ENCODE results near the gene GGN. TPM values are rescaled to one million over a fixed set of nuclear protein-coding genes. Genes with fewer than 3 reads are reported as not detected.

Gene GGN
- total and polyA plus RNA-seq, 9 of the 15 experiments (the other 6 are each of a cell fraction or from before 2014, with no cell fraction given): 0.15 to 0.33 TPM; not detected in 7

DNA sequence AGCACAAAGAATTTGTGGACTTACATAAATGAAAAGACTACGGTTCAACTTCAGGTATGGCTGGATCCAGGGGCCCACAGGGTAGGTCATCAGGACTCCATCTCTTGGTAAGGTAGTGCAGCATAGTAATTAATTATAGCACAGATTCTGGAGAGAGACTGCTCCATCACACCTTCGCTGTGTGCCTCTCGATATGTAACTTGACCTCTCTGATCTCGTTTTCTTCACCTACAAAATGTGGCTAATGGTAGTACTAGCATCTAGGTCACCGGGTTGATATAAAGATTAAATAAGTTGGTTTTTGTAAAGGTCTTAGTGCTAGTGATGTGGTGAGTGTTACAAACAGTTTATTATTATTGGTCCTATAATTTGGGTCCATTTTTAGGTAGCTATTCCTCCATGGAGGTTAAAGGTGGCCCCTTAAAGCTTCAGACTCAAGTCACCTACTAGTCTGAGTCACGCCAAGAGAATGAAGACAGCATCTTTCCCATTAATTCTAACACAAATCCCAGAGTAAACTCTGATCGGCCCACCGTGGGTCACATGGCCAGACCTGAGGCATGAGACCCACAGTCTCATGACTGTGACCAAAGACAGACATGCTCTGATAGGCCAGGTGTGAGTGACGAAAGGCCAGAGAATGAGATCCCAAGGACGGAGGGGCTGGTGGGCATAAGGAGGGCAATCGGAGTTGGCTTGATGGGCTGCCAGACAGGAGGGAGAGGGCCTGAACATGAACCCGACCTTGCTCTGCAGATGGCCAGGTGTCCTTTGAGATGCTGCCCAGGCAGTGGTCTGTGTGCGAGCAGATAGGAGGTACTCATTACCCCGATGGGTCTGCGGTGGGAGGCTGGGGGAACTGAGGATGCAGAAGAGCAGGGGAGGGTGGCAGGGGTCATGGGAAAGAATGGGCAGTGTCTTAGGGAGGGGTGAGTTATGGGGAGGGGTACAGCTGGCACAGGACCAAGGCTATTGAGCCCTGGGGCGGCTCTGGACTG is 31.8 kb downstream of the GGN start (continued):
- TF ChIP-seq CBFA2T2 (conservative IDR thresholded peaks at IDR 0.05): no peak
- no peak for TF ChIP-seq NR2C1 (IDR thresholded peaks at IDR 0.05)
- no peak for TF ChIP-seq NR2C1 (tag; IDR thresholded peaks at IDR 0.05)
- TF ChIP-seq RBM15 (IDR thresholded peaks at IDR 0.05; ENCODE audit: insufficient read depth, low read length): no peak
- TF ChIP-seq, protein P1, sequence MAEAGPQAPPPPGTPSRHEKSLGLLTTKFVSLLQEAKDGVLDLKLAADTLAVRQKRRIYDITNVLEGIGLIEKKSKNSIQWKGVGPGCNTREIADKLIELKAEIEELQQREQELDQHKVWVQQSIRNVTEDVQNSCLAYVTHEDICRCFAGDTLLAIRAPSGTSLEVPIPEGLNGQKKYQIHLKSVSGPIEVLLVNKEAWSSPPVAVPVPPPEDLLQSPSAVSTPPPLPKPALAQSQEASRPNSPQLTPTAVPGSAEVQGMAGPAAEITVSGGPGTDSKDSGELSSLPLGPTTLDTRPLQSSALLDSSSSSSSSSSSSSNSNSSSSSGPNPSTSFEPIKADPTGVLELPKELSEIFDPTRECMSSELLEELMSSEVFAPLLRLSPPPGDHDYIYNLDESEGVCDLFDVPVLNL (CRISPR knock-in tag; IDR thresholded peaks at IDR 0.05; ENCODE audit: low read depth): 0 out of 2 replicates have a peak, but pooled peaks have one; percentile 20
- TF ChIP-seq ZNF785 (CRISPR knock-in tag; IDR thresholded peaks at IDR 0.05): no peak
- TF ChIP-seq BCOR (IDR thresholded peaks at IDR 0.05): peak; percentile 80
- TF ChIP-seq MEF2D (tag; conservative IDR thresholded peaks at IDR 0.05; ENCODE audit: low read depth): no peak
- peak; percentile 49 for TF ChIP-seq ZFP36 (IDR thresholded peaks at IDR 0.05; ENCODE audit: low read depth, low read length, partially characterized antibody)

DNA sequence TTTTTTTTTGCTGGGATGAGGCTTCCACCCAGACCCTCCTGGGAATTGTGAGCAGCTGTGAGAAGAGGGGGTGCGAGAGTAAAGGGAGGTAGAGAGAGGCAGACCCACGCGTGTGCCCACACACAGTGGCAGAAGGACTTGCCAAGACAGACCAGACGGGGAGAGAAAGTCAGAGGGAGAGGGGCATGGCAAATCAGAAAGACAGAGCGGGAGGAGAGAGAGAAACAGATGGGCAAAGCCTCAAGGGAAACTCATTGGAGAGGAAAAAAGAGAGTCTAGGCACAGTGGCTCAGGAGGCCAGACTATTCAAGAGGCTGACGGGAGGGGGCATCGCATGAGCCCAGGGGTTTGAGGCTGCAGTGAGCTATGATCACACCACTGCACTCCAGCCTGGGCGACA is 35.2 kb downstream of the GGN start:
- peaks cover 0 to 4% of the 10 kb centered on the region in 2 experiments; a peak in 2 of 5 replicates for H3K4me1 ChIP-seq (replicated peaks in 1 of 2; ENCODE audit: control insufficient read depth in 2 of 2, insufficient read depth in 2 of 2, low read length in 2 of 2)
- BruUV-seq (replicated peaks): no TSS peak
- POLR2A ChIA-PET: interaction anchor here (0.8 to 1.2 kb wide), 2 partner anchors 9 to 13 kb away, joined by 3 to 4 read pairs; no protein-coding TSS in a partner anchor
- no peaks in the 10 kb centered on the region for H3K9me3 ChIP-seq (replicated peaks; ENCODE audit: control insufficient read depth, insufficient read depth, low read depth, low read length)
- intact Hi-C loops (cut with micrococcal nuclease) (no loop called here), in situ Hi-C loops (cut with MboI) (no loop called here)
- no peak overlapping the region for H3K4me3 ChIP-seq
- no peaks in the 10 kb centered on the region for H3K79me2 ChIP-seq (ENCODE audit: control insufficient read depth, insufficient read depth, low read length)
- no peaks in the 10 kb centered on the region for H3K9me1 ChIP-seq (ENCODE audit: control insufficient read depth, insufficient read depth, low read length)
- H3K36me3 ChIP-seq (ENCODE audit: control insufficient read depth, insufficient read depth, low read length): no peaks in the 10 kb centered on the region
- CTCF ChIA-PET (ENCODE audit: low intra/inter-chr PET ratio): no interaction called here
- no peaks in the 10 kb centered on the region for H4K20me1 ChIP-seq (replicated peaks; ENCODE audit: control insufficient read depth, insufficient read depth, low read length)
- 45% methylated on average over 5 of the region's 8 CpGs for WGBS (ENCODE audit: insufficient coverage, low coverage, missing lambda C conversion rate)
- ATAC-seq (no peak), FAIRE-seq (no peak), DNase-seq (ENCODE audit: extremely low read depth in 1 of 4, low spot score in 3 of 4) (no peak)
- H3K27ac ChIP-seq (ENCODE audit: extremely low read depth, low read depth, low read length): no peak overlapping the region
- no peak overlapping the region for H3K9ac ChIP-seq (ENCODE audit: insufficient read depth in 1 of 2, low read depth in 2 of 2, low read length in 2 of 2)
- peaks cover 0 to 8% of the 10 kb centered on the region in 2 experiments; a peak in 2 of 5 replicates for H3K27me3 ChIP-seq (ENCODE audit: control insufficient read depth in 2 of 2, insufficient read depth in 2 of 2, low read length in 2 of 2)
- no peak overlapping the region for H3K4me2 ChIP-seq (ENCODE audit: insufficient read depth, low read length)
- no peak overlapping the region for H2AFZ ChIP-seq (ENCODE audit: low read depth, low read length)
- TF ChIP-seq HMG20A (CRISPR knock-in tag; conservative IDR thresholded peaks at IDR 0.05) (no peak), JUND (IDR thresholded peaks at IDR 0.05; ENCODE audit: borderline replicate concordance, low read depth, low read length) (no peak), JUND (tag; IDR thresholded peaks at IDR 0.05; ENCODE audit: borderline replicate concordance, low read depth, low read length) (no peak), TBL1XR1 (IDR thresholded peaks at IDR 0.05; ENCODE audit: low read length in 2 of 2) (no peak), ARID1B (IDR thresholded peaks at IDR 0.05) (no peak), MAFF (IDR thresholded peaks at IDR 0.05; ENCODE audit: low read length) (no peak), PPARD (CRISPR knock-in tag; IDR thresholded peaks at IDR 0.05) (no peak)
- TF ChIP-seq, protein P2, sequence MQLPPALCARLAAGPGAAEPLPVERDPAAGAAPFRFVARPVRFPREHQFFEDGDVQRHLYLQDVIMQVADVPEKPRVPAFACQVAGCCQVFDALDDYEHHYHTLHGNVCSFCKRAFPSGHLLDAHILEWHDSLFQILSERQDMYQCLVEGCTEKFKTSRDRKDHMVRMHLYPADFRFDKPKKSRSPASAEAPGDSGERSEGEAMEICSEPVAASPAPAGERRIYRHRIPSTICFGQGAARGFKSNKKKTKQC (CRISPR knock-in tag; IDR thresholded peaks at IDR 0.05): no peak
- TF ChIP-seq, protein P3, sequence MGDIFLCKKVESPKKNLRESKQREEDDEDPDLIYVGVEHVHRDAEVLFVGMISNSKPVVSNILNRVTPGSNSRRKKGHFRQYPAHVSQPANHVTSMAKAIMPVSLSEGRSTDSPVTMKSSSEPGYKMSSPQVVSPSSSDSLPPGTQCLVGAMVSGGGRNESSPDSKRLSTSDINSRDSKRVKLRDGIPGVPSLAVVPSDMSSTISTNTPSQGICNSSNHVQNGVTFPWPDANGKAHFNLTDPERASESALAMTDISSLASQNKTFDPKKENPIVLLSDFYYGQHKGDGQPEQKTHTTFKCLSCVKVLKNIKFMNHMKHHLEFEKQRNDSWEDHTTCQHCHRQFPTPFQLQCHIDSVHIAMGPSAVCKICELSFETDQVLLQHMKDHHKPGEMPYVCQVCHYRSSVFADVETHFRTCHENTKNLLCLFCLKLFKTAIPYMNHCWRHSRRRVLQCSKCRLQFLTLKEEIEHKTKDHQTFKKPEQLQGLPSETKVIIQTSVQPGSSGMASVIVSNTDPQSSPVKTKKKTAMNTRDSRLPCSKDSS (IDR thresholded peaks at IDR 0.05; ENCODE audit: low read depth, partially characterized antibody): no peak

Data from K562 (cell line).